ENCODE data around the gene LCOR.

GRCh38 chr10:96857301-96858012 lies 25.4 kb downstream of the LCOR start:
- TF ChIP-seq, protein P1, sequence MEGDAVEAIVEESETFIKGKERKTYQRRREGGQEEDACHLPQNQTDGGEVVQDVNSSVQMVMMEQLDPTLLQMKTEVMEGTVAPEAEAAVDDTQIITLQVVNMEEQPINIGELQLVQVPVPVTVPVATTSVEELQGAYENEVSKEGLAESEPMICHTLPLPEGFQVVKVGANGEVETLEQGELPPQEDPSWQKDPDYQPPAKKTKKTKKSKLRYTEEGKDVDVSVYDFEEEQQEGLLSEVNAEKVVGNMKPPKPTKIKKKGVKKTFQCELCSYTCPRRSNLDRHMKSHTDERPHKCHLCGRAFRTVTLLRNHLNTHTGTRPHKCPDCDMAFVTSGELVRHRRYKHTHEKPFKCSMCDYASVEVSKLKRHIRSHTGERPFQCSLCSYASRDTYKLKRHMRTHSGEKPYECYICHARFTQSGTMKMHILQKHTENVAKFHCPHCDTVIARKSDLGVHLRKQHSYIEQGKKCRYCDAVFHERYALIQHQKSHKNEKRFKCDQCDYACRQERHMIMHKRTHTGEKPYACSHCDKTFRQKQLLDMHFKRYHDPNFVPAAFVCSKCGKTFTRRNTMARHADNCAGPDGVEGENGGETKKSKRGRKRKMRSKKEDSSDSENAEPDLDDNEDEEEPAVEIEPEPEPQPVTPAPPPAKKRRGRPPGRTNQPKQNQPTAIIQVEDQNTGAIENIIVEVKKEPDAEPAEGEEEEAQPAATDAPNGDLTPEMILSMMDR (IDR thresholded peaks at IDR 0.05): no peak
- no peak for TF ChIP-seq POLR2A (IDR thresholded peaks at IDR 0.05)
